PC-3 (cell line): ENCODE measurements around the gene ETV1. TPM values are rescaled to one million over a fixed set of nuclear protein-coding genes. Genes with fewer than 3 reads are reported as not detected.

ENCODE experiments used
- ATAC-seq: fragments of 200-7000 bp; cut with Tn5 transposase; 2 replicates; pipeline ENCODE4 v1.9.1; 2020; ENCODE audit warnings: mild to moderate bottlenecking, moderate library complexity
- BruUV-seq: library from RNA; stranded (reverse); fragments of 400-500 nt; replicated peaks from 2 replicates; lab custom pipeline; 2021; lab: Mats Ljungman, UMichigan
- CTCF ChIA-PET: fragments of 300-600 bp; sonication (Branson Sonifier 250); formaldehyde crosslinking; loops from one replicate; lab custom pipeline; 2022; ENCODE audit warnings: antibody characterized with exemption; lab: Charles Lee
- POLR2A ChIA-PET: fragments of 300-600 bp; sonication (Branson Sonifier 250); formaldehyde crosslinking; loops from one replicate; lab custom pipeline; 2022; ENCODE audit warnings: antibody characterized with exemption; ENCODE audit not compliant: unreplicated experiment; lab: Charles Lee
- DNase-seq: peaks from one replicate; pipeline ENCODE4 v3.0.0-alpha.2; 2015
- H2AFZ ChIP-seq: fragments of 300-600 bp; sonication (generic); 2 replicates; pipeline ENCODE4 v1.6.0; 2016; ENCODE audit warnings: antibody characterized with exemption, low read length
- H3F3A ChIP-seq: fragments of 300-600 bp; sonication (generic); one replicate; pipeline ENCODE4 v1.6.0; 2017; ENCODE audit warnings: antibody characterized with exemption, low read length, control low read depth, mild to moderate bottlenecking; ENCODE audit not compliant: unreplicated experiment
- H3K27ac ChIP-seq: fragments of 300-600 bp; sonication (generic); 2 replicates; pipeline ENCODE4 v1.5.1; 2016; ENCODE audit warnings: mild to moderate bottlenecking, low read length
- H3K27me3 ChIP-seq: fragments of 300-600 bp; sonication (generic); 2 replicates; pipeline ENCODE4 v1.6.1; 2016; ENCODE audit warnings: low read length, mixed read lengths
- H3K36me3 ChIP-seq: fragments of 300-600 bp; sonication (generic); 2 replicates; pipeline ENCODE4 v1.6.1; 2016; ENCODE audit warnings: low read depth, mixed run types, low read length, mixed read lengths
- H3K4me1 ChIP-seq: fragments of 300-600 bp; sonication (generic); 2 replicates; pipeline ENCODE4 v1.5.1; 2016; ENCODE audit warnings: low read length; ENCODE audit not compliant: insufficient read depth
- H3K4me2 ChIP-seq: fragments of 300-600 bp; sonication (generic); 2 replicates; pipeline ENCODE4 v1.6.0; 2016; ENCODE audit warnings: low read length
- H3K4me3 ChIP-seq: fragments of 300-600 bp; sonication (generic); 2 replicates; pipeline ENCODE4 v1.5.1; 2016; ENCODE audit warnings: mild to moderate bottlenecking, low read length, mixed read lengths
- H3K79me2 ChIP-seq: fragments of 300-600 bp; sonication (generic); 2 replicates; pipeline ENCODE4 v1.6.1; 2017; ENCODE audit warnings: low read length, mixed read lengths
- H3K9ac ChIP-seq: fragments of 300-600 bp; sonication (generic); 2 replicates; pipeline ENCODE4 v1.6.0; 2016; ENCODE audit warnings: mild to moderate bottlenecking, low read length
- H3K9me2 ChIP-seq: fragments of 300-600 bp; sonication (generic); replicated peaks from 2 replicates; pipeline ENCODE4 v1.6.1; 2016; ENCODE audit warnings: mixed run types, low read length, mixed read lengths
- H3K9me3 ChIP-seq: fragments of 300-600 bp; sonication (generic); 2 replicates; pipeline ENCODE4 v1.6.1; 2016; ENCODE audit warnings: low read length, mixed read lengths
- H4K20me1 ChIP-seq: fragments of 300-600 bp; sonication (generic); 2 replicates; pipeline ENCODE4 v1.6.1; 2016; ENCODE audit warnings: low read length, mixed read lengths
- EZH2 ChIP-seq: fragments of 300-600 bp; sonication (generic); IDR thresholded peaks from one replicate; pipeline ENCODE4 v1.6.1; 2017; ENCODE audit warnings: antibody characterized with exemption, mild to moderate bottlenecking, low read length; ENCODE audit not compliant: unreplicated experiment
- EZH2phosphoT487 ChIP-seq: fragments of 300-600 bp; sonication (generic); IDR thresholded peaks from 2 replicates; pipeline ENCODE4 v1.6.1; 2018; ENCODE audit warnings: mild to moderate bottlenecking, antibody characterized with exemption, low read length, borderline replicate concordance
- intact Hi-C: fragments of 100-400 bp; cut with micrococcal nuclease; formaldehyde crosslinking; loops from 2 replicates; pipeline ENCODE4 v1.9.0; 2023
- total RNA-seq: library from RNA; depleted of rRNA; stranded (reverse); fragments of >200 nt; gene quantifications from 2 replicates; pipeline ENCODE4 v1.2.3, GENCODE V29; 2014
- TF ChIP-seq, protein P1 (sequence below): fragments of 300-600 bp; sonication (generic); conservative IDR thresholded peaks from 2 replicates; pipeline ENCODE4 v1.5.1; 2017; ENCODE audit warnings: antibody characterized with exemption, low read depth, mild to moderate bottlenecking, low read length

The ETV1 gene
- total RNA-seq, 1 experiment from 2014 or later, result 20.6 TPM

DNA sequence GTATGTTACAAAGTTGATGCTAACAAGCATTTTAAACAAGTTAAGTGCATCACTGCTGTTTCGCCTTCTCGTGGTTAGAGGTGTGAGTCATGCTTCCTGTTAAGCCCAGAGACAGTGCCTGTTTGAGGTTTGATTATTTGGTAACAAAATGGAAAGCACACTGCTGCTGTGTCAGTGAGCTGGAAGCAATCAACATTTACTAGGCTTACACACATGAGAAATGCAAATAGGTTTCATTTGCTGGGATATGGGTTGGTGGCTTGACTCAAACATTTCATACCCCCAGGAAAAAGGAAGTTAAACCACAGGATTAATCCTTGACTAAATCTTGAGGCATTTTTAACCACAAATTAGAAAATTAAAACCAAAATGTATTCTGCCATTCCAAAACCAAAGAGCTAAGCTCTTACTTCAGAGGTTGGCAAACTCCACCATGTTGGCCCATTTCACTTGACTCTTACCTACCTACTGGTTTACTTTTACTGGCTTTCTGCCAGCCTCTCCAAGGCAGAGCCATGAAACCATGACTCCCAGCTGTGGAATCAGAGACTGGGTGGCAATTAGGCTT is 139.2 kb downstream of the ETV1 start:
- ChIA-PET CTCF (interaction anchor here (0.6 to 0.9 kb wide), 3 partner anchors 108 to 568 kb away, joined by 3 to 5 read pairs (median 3); no protein-coding TSS in a partner anchor), POLR2A (interaction anchor here (0.6 to 0.9 kb wide), 5 partner anchors 12 to 125 kb away, joined by 3 to 6 read pairs (median 3); no protein-coding TSS in a partner anchor)
- H3K9ac ChIP-seq, result peak overlapping the region; percentile 81
- peaks cover 8% of the 10 kb centered on the region for H3F3A ChIP-seq
- intact Hi-C loops, result loop anchor here (1.0 to 10.0 kb wide), 11 partner anchors 31 to 607 kb away; no protein-coding TSS in a partner anchor
- DNase-seq (peak; percentile 97), ATAC-seq (peak; percentile 90)
- H3K4me2 ChIP-seq, result peak overlapping the region; percentile 57
- H3K9me3 ChIP-seq, result no peaks in the 10 kb centered on the region
- H3K27ac ChIP-seq, result peak overlapping the region; percentile 95
- H3K36me3 ChIP-seq, result no peaks in the 10 kb centered on the region
- TF ChIP-seq, protein P1, sequence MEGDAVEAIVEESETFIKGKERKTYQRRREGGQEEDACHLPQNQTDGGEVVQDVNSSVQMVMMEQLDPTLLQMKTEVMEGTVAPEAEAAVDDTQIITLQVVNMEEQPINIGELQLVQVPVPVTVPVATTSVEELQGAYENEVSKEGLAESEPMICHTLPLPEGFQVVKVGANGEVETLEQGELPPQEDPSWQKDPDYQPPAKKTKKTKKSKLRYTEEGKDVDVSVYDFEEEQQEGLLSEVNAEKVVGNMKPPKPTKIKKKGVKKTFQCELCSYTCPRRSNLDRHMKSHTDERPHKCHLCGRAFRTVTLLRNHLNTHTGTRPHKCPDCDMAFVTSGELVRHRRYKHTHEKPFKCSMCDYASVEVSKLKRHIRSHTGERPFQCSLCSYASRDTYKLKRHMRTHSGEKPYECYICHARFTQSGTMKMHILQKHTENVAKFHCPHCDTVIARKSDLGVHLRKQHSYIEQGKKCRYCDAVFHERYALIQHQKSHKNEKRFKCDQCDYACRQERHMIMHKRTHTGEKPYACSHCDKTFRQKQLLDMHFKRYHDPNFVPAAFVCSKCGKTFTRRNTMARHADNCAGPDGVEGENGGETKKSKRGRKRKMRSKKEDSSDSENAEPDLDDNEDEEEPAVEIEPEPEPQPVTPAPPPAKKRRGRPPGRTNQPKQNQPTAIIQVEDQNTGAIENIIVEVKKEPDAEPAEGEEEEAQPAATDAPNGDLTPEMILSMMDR, result no peak
- no peak overlapping the region for H3K4me3 ChIP-seq
- H4K20me1 ChIP-seq, result no peaks in the 10 kb centered on the region
- H2AFZ ChIP-seq, result no peak overlapping the region
- no peaks in the 10 kb centered on the region for H3K9me2 ChIP-seq
- no peaks in the 10 kb centered on the region for H3K27me3 ChIP-seq
- BruUV-seq, result no TSS peak
- H3K4me1 ChIP-seq, result peaks cover 49% of the 10 kb centered on the region
- H3K79me2 ChIP-seq, result no peaks in the 10 kb centered on the region

DNA sequence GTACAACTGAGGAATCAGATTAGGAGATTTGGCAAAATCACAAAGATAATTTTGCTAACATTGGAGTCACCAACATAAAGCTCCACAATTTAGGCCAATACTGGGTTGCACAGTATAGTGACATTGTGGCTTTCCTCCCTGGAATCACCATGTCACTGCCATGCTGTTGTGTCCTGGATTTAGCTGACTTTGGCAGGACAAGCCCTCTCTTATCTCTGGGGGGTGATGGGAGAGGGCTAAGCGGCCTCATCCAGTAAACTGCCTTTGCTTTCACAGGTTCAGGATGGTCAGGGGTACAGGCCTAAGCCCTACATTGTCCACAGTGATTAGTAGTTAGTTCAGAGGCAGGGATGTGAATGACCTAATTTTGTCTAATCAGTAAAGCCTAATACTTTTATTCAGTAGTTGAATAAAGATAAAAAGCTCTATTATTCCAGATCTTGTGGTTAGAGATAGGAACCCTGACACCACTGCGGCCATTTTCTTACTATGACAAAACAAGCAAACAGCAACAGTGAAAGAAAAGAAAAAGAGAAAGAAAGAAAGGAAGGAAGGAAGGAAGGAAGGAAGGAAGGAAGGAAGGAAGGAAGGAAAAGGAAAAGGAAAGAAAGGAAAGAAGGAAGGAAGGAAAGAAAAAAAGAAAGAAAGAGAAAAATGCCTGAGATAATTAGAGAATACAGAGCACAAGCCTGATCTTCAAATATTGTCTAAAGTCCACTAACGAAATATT is 140.1 kb downstream of the ETV1 start:
- Histone ChIP-seq H3K9ac (peak overlapping the region; percentile 81), H3K9me2 (no peaks in the 10 kb centered on the region), H3F3A (peaks cover 8% of the 10 kb centered on the region), H3K27ac (peak overlapping the region; percentile 95), H3K79me2 (no peaks in the 10 kb centered on the region), H3K9me3 (no peaks in the 10 kb centered on the region), H2AFZ (no peak overlapping the region), H4K20me1 (no peaks in the 10 kb centered on the region), H3K4me3 (no peak overlapping the region), H3K4me1 (peaks cover 49% of the 10 kb centered on the region), H3K4me2 (peak overlapping the region; percentile 57), H3K27me3 (no peaks in the 10 kb centered on the region), H3K36me3 (no peaks in the 10 kb centered on the region)
- no TSS peak for BruUV-seq
- ChIA-PET POLR2A (no interaction called here), CTCF (no interaction called here)
- no peak for ATAC-seq
- no peak for DNase-seq
- intact Hi-C loops, result loop anchor here (2.0 to 5.0 kb wide), 2 partner anchors 27 to 222 kb away; no protein-coding TSS in a partner anchor
- TF ChIP-seq, protein P1, result no peak
- TF ChIP-seq EZH2 (no peak), EZH2phosphoT487 (no peak)
